NB4 (cell line): ENCODE data around the gene POLR1C.

Source experiments
- DNase-seq: peaks from one replicate; pipeline ENCODE4 v3.0.0; 2010; ENCODE audit warnings: low read depth
- H3K4me3 ChIP-seq: one replicate; pipeline ENCODE4 v1.5.1; 2011; ENCODE audit warnings: mild to moderate bottlenecking, low read depth, low read length, moderate library complexity
- MYC ChIP-seq: IDR thresholded peaks from 2 replicates; pipeline ENCODE4 v1.6.1; 2011; ENCODE audit warnings: low read depth, low read length
- POLR2A ChIP-seq: IDR thresholded peaks from 2 replicates; pipeline ENCODE4 v1.6.1; 2011; ENCODE audit warnings: mild to moderate bottlenecking; ENCODE audit not compliant: insufficient read length; ENCODE audit errors: extremely low read depth
- TF ChIP-seq, protein P1 (sequence below): IDR thresholded peaks from 2 replicates; pipeline ENCODE4 v1.6.1; 2011; ENCODE audit warnings: low read depth, low read length
- TF ChIP-seq, protein P2 (sequence below): IDR thresholded peaks from one replicate; pipeline ENCODE4 v1.5.1; 2012; ENCODE audit warnings: low read depth, low read length

POLR1C gene

DNA sequence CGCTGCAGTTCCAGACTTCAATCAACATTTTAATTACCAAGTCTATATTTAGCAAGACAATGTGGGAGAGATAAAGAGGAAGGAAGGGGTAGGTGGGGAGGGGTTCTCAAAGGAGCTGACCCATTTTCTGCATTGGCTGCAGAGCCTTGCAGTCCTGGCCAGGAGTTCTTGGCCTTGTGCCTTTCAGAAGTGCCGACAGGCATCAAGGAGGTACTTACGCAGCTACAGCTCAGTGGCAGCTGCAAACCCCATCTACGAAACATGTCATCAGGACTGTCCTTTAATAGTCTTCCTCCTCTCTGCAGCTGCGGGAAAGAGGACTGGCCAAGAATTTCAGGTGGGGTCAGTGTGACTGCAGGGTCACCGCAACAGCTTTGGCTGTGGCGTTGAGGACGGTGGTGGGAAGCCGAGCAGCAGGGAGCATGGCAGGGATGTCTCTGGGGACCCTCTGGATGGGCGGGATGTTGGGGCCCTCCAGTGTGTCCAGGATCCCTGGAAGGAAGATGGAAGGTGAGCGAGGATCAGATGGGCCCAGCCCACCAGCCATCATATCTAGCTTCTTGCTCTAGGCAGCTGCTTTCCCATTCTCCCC, 5.0 kb upstream of the POLR1C start:
- peak; percentile 22 for DNase-seq
- TF ChIP-seq, protein P1, sequence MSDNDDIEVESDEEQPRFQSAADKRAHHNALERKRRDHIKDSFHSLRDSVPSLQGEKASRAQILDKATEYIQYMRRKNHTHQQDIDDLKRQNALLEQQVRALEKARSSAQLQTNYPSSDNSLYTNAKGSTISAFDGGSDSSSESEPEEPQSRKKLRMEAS = no peak
- TF ChIP-seq POLR2A (no peak), MYC (no peak)
- TF ChIP-seq, protein P2, sequence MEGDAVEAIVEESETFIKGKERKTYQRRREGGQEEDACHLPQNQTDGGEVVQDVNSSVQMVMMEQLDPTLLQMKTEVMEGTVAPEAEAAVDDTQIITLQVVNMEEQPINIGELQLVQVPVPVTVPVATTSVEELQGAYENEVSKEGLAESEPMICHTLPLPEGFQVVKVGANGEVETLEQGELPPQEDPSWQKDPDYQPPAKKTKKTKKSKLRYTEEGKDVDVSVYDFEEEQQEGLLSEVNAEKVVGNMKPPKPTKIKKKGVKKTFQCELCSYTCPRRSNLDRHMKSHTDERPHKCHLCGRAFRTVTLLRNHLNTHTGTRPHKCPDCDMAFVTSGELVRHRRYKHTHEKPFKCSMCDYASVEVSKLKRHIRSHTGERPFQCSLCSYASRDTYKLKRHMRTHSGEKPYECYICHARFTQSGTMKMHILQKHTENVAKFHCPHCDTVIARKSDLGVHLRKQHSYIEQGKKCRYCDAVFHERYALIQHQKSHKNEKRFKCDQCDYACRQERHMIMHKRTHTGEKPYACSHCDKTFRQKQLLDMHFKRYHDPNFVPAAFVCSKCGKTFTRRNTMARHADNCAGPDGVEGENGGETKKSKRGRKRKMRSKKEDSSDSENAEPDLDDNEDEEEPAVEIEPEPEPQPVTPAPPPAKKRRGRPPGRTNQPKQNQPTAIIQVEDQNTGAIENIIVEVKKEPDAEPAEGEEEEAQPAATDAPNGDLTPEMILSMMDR = no peak
- no peak overlapping the region for H3K4me3 ChIP-seq

DNA sequence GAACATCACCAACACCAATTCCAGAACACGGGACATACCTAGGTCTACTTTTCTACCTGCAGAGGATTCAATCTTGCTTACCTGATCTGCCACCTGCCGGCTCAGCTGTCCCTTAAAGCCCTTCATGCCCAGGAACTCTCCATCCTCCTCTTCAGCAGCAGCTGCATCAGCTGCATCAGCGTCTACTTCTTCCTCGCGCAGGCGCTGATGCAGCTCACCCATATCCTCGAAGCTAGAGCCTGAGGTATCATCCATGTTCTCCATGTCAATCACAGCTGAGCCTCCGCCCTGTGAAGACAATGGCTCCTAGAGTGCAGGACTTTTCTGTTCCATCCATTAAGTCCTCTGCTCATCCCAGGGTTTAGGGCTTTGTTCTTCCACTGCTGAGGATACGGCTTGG, 1.1 kb upstream of the POLR1C start:
- no peak for DNase-seq
- TF ChIP-seq POLR2A = no peak
- TF ChIP-seq, protein P1 = no peak
- no peak for TF ChIP-seq MYC
- TF ChIP-seq, protein P2 = no peak
- H3K4me3 ChIP-seq = peak overlapping the region; percentile 93

DNA sequence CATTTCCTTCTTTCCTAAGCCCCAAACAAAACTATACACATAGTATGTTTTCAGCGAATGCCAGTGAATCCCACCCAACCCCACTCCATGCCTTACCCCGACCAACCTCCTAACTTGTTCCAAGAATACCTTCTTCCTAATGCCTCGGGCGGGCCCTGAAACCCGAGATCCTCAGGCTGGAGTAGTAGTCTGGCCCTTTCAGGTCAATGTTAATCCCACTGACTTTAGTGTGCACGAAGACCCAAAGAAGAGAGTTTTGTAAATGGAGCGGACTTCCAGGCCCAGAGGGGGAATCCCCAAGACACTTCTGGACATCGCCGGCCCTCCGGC, 557 bp upstream of the POLR1C start:
- DNase-seq = no peak
- peak overlapping the region; percentile 93 for H3K4me3 ChIP-seq
- no peak for TF ChIP-seq MYC
- TF ChIP-seq, protein P2 = no peak
- TF ChIP-seq, protein P1 = no peak
- no peak for TF ChIP-seq POLR2A

DNA sequence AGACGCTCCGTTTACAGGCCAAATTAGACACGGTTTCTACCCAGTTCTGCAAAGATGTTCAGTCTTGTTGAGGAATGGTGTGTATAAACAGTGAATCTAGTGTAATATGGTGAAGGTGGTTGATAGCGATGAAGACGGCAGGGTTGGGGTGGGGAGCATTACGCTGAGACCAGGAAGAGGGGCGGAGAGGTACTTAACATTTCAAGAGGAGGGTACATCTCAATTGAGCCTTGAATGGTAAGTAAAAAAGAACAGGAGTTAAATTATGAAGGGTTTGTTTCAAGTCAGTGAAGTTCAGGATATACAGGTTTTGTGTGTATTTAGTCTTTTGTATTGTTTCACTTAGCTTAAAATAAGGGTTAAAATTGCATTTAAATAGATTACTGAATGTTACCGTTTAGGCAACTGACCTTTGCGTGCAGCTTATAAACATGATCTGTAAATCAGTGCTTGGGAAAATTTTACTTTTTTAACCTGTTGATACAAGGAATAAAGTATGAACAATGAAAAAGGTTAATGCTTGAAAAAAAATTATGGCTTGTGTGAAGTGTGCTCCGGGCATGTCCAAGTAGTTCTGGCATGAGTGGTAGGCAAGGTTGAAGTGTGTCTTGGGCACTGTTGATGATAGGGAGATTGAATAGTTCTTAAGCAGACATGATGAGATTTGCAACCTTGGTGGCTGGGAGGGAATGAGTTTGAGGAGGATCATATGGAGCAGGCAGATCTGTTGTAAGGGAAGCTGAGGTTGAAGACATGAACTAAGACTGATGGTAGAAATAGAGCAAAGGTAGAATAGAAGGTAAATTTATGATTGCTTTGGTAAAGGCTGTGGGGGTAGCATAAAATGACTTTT, 842 bp downstream of the POLR1C start:
- TF ChIP-seq, protein P2 = no peak
- TF ChIP-seq, protein P1 = no peak
- TF ChIP-seq POLR2A = no peak
- peak overlapping the region; percentile 93 for H3K4me3 ChIP-seq
- DNase-seq = peak; percentile 51

DNA sequence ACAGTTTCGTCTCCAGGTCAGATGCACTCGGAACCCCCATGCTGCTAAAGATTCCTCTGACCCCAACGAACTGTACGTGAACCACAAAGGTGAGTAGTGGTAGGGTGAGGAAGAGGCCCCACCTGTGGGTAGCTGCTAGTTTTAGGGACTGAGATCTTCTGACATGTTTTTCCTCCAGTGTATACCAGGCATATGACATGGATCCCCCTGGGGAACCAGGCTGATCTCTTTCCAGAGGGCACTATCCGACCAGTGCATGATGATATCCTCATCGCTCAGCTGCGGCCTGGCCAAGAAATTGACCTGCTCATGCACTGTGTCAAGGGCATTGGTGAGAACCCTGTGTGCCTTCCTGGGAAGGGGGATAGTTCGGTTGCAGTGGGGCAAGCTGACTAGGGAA, 3.2 kb downstream of the POLR1C start:
- TF ChIP-seq MYC (no peak), POLR2A (no peak)
- TF ChIP-seq, protein P2 = no peak
- TF ChIP-seq, protein P1 = no peak
- no peak for DNase-seq
- no peak overlapping the region for H3K4me3 ChIP-seq
